PFSK-1 (cell line): ENCODE results near the gene DNAH8.

Experiments used
- FOXP2 ChIP-seq: optimal IDR thresholded peaks from 2 replicates; pipeline ENCODE3; 2011; ENCODE audit warnings: borderline replicate concordance, control low read depth, inconsistent platforms; ENCODE audit not compliant: insufficient read depth; ENCODE audit errors: extremely low read length, extremely low read depth
- POLR2AphosphoS5 ChIP-seq: IDR thresholded peaks from 2 replicates; pipeline ENCODE4 v1.6.1; 2012; ENCODE audit warnings: low read depth, mild to moderate bottlenecking, control low read depth, low read length, moderate library complexity
- SIN3A ChIP-seq: IDR thresholded peaks from 2 replicates; pipeline ENCODE4 v1.6.1; 2012; ENCODE audit warnings: mild to moderate bottlenecking, low read length, moderate library complexity, borderline replicate concordance; ENCODE audit not compliant: insufficient read depth
- TAF1 ChIP-seq: IDR thresholded peaks from 2 replicates; pipeline ENCODE4 v1.6.1; 2012; ENCODE audit warnings: low read length, control low read depth, borderline replicate concordance; ENCODE audit not compliant: insufficient read depth
- TF ChIP-seq, protein P1 (sequence below), 2 experiments: IDR thresholded peaks; 2 replicates each; pipeline versions ENCODE4 v1.6.1 to v1.8.0; 2011 to 2012; ENCODE audit warnings: low read depth in 2 of 2, low read length in 2 of 2, control low read depth in 1 of 2, inconsistent platforms in 1 of 2, mild to moderate bottlenecking in 1 of 2, moderate library complexity in 1 of 2; ENCODE audit not compliant: insufficient read depth in 1 of 2

The DNAH8 gene

DNA sequence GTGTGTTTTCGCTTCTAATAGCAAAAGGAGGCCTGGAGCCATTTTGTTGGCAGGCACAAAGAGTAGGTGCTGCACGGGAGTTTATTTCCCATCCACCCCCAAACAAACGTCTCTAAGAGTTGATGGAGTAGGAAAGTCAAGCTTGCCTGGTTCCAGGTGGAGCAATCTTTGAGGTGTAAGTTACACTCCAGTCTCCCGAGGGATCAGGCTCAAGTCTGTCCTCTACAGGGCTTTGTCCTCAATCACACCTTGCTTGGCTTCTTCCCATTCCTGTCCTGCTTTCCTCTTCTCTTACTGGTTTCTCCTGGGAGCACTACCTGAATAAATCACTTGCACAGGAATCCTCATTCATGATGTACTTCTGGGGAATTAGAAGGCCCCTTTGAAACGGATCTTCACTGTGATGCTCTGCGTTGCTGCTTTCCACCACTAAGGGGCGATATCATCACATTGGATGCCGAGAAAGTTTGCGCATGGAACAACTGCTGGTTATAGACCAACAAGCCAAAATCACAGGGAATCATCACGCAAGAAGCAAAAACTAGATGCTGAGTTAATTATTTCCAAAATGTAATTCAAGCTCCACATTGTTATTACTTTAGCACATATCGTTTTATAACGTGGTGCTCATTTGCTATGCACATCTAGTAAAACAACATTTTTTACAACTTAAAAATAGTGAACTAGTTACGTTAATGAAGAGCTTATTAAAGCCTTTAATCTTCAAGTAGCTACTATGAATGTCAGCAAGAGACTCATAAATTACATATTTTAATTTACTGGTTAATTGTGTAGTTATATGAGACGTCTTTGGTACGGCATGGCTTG lies 156.8 kb downstream of the DNAH8 start:
- TF ChIP-seq SIN3A (no peak), FOXP2 (no peak)
- TF ChIP-seq, protein P1, sequence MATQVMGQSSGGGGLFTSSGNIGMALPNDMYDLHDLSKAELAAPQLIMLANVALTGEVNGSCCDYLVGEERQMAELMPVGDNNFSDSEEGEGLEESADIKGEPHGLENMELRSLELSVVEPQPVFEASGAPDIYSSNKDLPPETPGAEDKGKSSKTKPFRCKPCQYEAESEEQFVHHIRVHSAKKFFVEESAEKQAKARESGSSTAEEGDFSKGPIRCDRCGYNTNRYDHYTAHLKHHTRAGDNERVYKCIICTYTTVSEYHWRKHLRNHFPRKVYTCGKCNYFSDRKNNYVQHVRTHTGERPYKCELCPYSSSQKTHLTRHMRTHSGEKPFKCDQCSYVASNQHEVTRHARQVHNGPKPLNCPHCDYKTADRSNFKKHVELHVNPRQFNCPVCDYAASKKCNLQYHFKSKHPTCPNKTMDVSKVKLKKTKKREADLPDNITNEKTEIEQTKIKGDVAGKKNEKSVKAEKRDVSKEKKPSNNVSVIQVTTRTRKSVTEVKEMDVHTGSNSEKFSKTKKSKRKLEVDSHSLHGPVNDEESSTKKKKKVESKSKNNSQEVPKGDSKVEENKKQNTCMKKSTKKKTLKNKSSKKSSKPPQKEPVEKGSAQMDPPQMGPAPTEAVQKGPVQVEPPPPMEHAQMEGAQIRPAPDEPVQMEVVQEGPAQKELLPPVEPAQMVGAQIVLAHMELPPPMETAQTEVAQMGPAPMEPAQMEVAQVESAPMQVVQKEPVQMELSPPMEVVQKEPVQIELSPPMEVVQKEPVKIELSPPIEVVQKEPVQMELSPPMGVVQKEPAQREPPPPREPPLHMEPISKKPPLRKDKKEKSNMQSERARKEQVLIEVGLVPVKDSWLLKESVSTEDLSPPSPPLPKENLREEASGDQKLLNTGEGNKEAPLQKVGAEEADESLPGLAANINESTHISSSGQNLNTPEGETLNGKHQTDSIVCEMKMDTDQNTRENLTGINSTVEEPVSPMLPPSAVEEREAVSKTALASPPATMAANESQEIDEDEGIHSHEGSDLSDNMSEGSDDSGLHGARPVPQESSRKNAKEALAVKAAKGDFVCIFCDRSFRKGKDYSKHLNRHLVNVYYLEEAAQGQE (IDR thresholded peaks at IDR 0.05; ENCODE audit: insufficient read depth in 1 of 2, low read depth in 2 of 2, low read length in 2 of 2) = no peak

DNA sequence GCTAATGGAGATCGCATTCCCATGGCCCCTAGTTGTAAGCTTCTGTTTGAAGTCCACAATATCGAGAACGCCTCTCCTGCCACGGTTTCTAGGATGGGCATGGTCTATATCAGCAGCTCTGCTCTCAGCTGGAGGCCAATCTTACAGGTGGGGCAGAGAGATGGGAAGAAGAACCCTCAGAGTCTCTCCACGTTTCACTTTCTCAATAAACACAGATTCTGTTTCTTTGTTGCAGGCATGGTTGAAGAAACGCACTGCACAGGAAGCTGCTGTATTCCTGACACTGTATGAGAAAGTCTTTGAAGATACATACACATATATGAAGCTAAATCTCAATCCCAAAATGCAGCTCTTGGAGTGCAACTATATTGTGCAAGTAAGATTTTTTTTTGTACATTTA lies 157.9 kb downstream of the DNAH8 start:
- TF ChIP-seq FOXP2 (no peak), SIN3A (no peak), TAF1 (no peak), POLR2AphosphoS5 (no peak)
- TF ChIP-seq, protein P1 (IDR thresholded peaks at IDR 0.05; ENCODE audit: insufficient read depth in 1 of 2, low read depth in 2 of 2, low read length in 2 of 2) = no peak

DNA sequence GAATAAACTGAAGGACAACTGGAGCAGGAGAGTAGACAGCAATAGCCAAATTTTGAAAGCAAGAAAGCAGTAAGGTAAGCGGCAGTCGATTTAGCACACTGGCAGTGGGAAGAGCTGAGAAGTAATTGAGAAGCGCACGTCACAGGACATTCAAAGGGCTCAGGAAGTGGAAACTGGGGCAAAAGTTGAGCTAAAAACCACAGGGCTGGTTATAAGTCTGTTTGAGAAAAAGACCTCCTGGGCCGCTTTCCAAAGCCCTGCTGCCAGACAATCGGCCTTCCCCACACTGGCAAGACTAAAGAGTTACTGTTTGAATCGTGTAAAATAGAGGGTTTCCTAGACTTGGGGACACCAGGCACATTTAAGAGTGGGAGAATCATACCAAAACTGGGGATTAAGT lies 161.4 kb downstream of the DNAH8 start:
- TF ChIP-seq, protein P1 (IDR thresholded peaks at IDR 0.05; ENCODE audit: insufficient read depth in 1 of 2, low read depth in 2 of 2, low read length in 2 of 2) = no peak
- no peak for TF ChIP-seq POLR2AphosphoS5
- TF ChIP-seq SIN3A = no peak
- TF ChIP-seq TAF1 = no peak
- no peak for TF ChIP-seq FOXP2

DNA sequence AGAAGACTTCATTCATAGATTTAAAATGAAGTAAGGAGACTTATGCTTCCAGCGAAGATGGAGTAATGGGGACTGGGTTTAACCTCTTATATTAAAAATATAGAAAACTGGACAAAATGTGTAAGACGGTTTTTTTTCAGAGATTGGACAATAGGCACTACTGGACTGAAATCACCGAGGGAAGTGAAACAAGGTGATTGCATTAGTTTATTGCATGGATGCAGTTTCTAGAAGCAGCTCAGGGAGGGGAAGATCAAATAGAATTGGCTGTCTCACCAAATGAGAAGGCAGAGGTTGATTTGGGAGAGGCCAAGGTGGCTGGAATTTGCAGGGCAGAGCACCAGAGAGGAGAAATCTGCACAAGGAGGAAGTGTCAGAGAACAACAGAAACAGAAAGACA lies 162.6 kb downstream of the DNAH8 start:
- TF ChIP-seq FOXP2 (no peak), TAF1 (no peak)

DNA sequence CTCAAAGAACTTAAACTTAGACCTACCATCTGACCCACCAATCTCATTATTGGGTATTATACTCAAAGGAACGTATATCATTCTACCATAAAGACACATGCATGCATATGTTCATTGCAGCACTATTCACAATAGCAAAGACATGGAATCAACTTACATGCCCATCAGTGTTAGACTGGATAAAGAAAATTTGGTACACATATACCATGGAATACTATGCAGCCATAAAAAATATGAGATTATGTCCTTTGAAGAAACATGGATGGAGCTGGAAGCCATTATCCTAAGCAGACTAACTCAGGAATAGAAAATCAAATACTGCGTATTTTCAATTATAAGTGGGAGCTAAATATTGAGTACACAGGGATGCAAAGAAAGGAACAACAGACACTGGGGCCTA lies 167.0 kb downstream of the DNAH8 start:
- TF ChIP-seq POLR2AphosphoS5 (no peak), SIN3A (no peak), FOXP2 (no peak), TAF1 (no peak)
- TF ChIP-seq, protein P1 (IDR thresholded peaks at IDR 0.05; ENCODE audit: insufficient read depth in 1 of 2, low read depth in 2 of 2, low read length in 2 of 2) = no peak
